ENCODE data around the gene CCDC57. TPM values are rescaled to one million over a fixed set of nuclear protein-coding genes. Genes with fewer than 3 reads are reported as not detected.

The CCDC57 gene
- total RNA-seq, 2 experiments from 2014 or later, result 70.2 to 73.9 TPM

- Mint-ChIP-seq H3K36me3 (peaks cover 40% of the 10 kb centered on the region), H3K9me3 (ENCODE audit: low read depth) (no peaks in the 10 kb centered on the region), H3K27ac (peak overlapping the region; percentile 66), H3K4me1 (peaks cover 36% of the 10 kb centered on the region), H3K27me3 (no peaks in the 10 kb centered on the region), H3K4me3 (no peak overlapping the region)
- DNase-seq, result no peak
- CTCF ChIA-PET, result interaction anchor here (1.0 to 1.3 kb wide), 5 partner anchors 18 to 77 kb away, joined by 3 to 5 read pairs (median 3); partner anchors contain the start of gene CD7
- ATAC-seq, result no peak
Measured at GRCh38 chr17:82243648-82244412, 31.2 kb upstream of the CCDC57 start.

DNA sequence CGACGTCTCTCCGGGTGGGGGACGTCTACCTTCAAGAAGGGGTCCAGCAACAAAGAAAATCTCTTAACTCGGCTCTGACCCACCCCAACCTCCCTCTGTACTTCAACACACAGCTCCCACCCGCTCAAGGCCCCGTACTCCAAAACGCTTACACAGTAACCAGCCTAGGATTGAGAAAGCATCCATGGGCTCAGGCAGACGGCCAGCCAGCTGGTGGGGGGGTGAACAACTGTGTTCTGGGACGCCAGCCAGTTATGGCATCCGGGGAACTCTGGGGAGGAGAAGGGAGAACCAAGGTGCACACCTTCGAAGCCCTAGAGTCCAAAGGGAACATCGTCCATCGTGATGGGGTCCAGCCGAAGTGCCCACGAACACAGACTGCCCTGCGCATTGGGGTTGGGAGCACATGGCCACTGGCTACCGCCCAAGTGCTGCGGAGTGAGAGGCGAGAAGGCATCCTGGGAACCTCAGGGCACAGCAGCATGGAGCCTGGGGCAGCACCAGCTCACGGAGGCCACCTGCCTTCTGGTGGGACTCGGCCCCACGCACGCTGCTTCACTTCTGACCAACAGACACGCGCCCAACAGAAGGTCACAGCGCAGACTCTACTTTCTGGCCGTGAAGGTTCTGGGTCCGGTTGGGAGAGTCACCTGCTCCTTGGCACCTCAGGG is 30.5 kb upstream of the CCDC57 start:
- Mint-ChIP-seq H3K4me3 (no peak overlapping the region), H3K9me3 (ENCODE audit: low read depth) (no peaks in the 10 kb centered on the region), H3K36me3 (peaks cover 36% of the 10 kb centered on the region), H3K27me3 (no peaks in the 10 kb centered on the region), H3K27ac (no peak overlapping the region), H3K4me1 (peaks cover 42% of the 10 kb centered on the region)
- CTCF ChIA-PET, result interaction anchor here (0.8 to 1.3 kb wide), 4 partner anchors 19 to 78 kb away, joined by 3 to 4 read pairs (median 3); no protein-coding TSS in a partner anchor
- no peak for DNase-seq
- ATAC-seq, result no peak

DNA sequence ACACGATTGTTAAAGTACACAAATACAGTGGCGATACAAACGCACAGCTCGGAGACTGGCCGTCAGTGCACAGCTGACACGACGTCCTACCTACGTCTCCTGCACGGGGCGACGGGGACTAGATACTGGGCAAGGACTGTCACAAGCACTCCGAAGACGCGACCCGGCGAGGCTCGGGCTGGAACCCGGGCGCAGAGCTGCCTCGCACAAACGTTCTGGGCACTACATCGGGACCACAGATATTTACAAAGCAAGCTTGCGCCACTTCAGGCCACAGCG is 30.0 kb upstream of the CCDC57 start:
- CTCF ChIA-PET, result interaction anchor here (0.8 to 1.3 kb wide), 3 partner anchors 37 to 78 kb away, joined by 3 to 4 read pairs (median 3); no protein-coding TSS in a partner anchor
- Mint-ChIP-seq H3K4me1 (peaks cover 40% of the 10 kb centered on the region), H3K36me3 (peaks cover 32% of the 10 kb centered on the region)

GRCh38 chr17:82241926-82242697 is 29.5 kb upstream of the CCDC57 start:
- Mint-ChIP-seq H3K4me3 (no peak overlapping the region), H3K27me3 (no peaks in the 10 kb centered on the region), H3K27ac (peak overlapping the region; percentile 63), H3K36me3 (peaks cover 32% of the 10 kb centered on the region), H3K4me1 (peaks cover 42% of the 10 kb centered on the region), H3K9me3 (ENCODE audit: low read depth) (no peaks in the 10 kb centered on the region)
- CTCF ChIA-PET, result interaction anchor here (0.5 to 1.2 kb wide), 4 partner anchors 36 to 108 kb away, joined by 3 to 4 read pairs (median 3); no protein-coding TSS in a partner anchor
- no peak for ATAC-seq
- no peak for DNase-seq

More for the DNA sequence above, 30.0 kb upstream of the CCDC57 start:
- no peak for ATAC-seq
- H3K9me3 Mint-ChIP-seq (ENCODE audit: low read depth), result no peaks in the 10 kb centered on the region
- no peaks in the 10 kb centered on the region for H3K27me3 Mint-ChIP-seq
- H3K4me3 Mint-ChIP-seq, result no peak overlapping the region
- DNase-seq, result no peak
- no peak overlapping the region for H3K27ac Mint-ChIP-seq

DNA sequence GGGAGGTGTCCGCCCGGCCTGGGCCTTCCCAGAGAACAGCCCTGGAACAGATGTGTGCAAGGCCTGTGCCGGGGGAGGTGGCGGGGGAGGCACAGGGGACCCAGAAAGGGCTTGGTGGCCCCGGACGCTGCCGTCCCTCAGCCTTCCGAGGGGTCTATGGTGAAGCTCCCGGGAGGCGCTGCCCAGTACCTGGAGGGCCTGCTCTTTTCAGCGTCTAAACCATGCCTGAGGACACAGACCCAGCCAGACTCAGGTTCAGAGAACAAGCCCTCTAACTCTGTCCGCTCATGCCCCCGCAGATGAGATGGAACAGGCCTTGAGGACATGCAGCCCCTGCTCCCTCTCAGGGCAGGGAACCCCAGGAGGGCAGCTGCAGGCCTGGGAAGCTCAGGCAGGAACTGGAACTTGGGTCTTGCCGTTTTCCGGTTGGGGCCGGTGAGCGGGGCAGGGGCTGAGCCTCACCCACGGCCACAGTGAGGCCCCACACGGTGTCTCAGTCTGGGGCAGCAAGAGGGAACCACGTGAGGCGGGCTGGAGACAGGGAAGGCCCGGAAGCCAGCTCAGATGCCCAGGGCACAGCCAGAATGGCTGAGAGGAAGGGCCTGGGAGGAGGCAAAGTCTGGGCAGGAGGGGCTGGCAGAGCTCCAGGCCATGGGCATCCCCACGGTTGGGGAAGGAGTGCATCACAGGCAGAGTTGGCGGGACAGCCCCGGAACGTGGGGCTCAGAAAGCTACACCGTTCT is 28.7 kb upstream of the CCDC57 start:
- no peak for DNase-seq
- Mint-ChIP-seq H3K4me1 (peaks cover 45% of the 10 kb centered on the region), H3K4me3 (no peak overlapping the region), H3K27ac (peak overlapping the region; percentile 73), H3K27me3 (no peaks in the 10 kb centered on the region), H3K9me3 (ENCODE audit: low read depth) (no peaks in the 10 kb centered on the region), H3K36me3 (peaks cover 33% of the 10 kb centered on the region)
- ATAC-seq, result no peak
- CTCF ChIA-PET, result interaction anchor here (0.8 to 1.7 kb wide), 3 partner anchors 92 to 211 kb away, joined by 3 to 4 read pairs (median 3); partner anchors contain the start of gene SECTM1

- no peak for ATAC-seq
- Mint-ChIP-seq H3K27ac (peak overlapping the region; percentile 73), H3K4me3 (no peak overlapping the region), H3K9me3 (ENCODE audit: low read depth) (no peaks in the 10 kb centered on the region), H3K27me3 (no peaks in the 10 kb centered on the region), H3K36me3 (peaks cover 33% of the 10 kb centered on the region), H3K4me1 (peaks cover 50% of the 10 kb centered on the region)
- CTCF ChIA-PET, result interaction anchor here (1.0 to 1.7 kb wide), 2 partner anchors 93 to 210 kb away, joined by 3 to 4 read pairs; partner anchors contain the start of gene SECTM1
- no peak for DNase-seq
Measured at GRCh38 chr17:82240506-82241182, 28.0 kb upstream of the CCDC57 start.

DNA sequence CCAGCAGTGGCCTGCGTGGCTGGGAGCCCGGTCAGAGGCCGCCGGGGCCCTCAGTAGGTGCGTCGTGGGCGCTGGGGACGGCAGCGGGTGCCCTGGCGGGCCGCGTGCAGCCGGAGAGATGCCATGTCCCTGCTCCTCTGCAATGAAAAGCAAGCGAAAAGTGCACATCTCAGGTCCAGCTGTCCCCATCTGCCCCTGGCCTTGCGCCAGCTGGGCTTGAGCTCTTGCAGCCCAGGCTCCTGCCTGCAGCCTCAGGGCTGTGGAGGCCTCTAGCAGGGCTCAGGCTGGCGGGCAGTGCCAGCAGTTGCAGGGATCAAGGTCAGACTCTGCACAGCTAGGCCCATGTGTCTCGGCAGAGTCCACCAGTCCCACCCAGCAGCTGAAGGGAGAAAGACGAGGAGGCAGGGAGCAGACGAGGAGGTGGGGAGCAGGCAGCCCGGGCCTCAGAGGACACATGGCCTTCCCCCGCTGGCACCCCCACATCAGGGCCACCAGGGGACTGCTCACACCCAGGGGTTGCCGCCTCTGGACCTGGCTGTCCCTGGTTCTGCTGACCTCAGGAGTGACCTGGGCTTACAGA is 27.4 kb upstream of the CCDC57 start:
- Mint-ChIP-seq H3K36me3 (peaks cover 29% of the 10 kb centered on the region), H3K27me3 (no peaks in the 10 kb centered on the region), H3K27ac (peak overlapping the region; percentile 73), H3K9me3 (ENCODE audit: low read depth) (no peaks in the 10 kb centered on the region), H3K4me3 (no peak overlapping the region), H3K4me1 (peaks cover 55% of the 10 kb centered on the region)
- ATAC-seq (no peak), DNase-seq (no peak)
- CTCF ChIA-PET, result interaction anchor here (1.0 to 1.7 kb wide), 2 partner anchors 93 to 210 kb away, joined by 3 to 4 read pairs; partner anchors contain the start of gene SECTM1

DNA sequence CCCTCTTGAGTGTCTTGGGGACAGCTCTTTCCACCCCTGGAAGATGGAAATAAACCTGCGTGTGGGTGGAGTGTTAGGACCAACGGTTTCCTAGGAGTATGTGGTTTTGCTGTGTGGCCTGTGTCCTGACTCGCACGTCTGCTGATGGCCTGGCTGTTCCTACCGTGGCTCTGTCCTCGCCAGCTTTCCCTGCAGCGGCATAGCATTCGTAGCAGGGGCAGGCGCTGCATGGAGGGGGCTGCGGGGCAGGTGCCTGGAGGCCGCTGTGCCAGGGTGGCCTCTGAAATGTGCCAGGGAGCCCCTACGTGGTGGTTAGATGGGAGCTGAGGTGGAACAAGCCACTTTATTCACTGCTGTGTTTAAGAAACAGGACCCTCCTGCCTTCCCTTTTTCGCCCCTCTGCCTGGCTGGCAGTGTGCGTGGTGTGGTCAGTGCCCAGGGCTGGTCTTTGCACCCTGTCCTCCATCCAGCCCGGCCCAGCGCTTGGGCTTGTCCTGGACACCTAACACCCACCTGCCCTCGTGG is 26.8 kb upstream of the CCDC57 start:
- ATAC-seq (no peak), DNase-seq (no peak)
- Mint-ChIP-seq H3K27me3 (no peaks in the 10 kb centered on the region), H3K4me1 (peaks cover 59% of the 10 kb centered on the region), H3K4me3 (no peak overlapping the region), H3K27ac (peak overlapping the region; percentile 24), H3K36me3 (peaks cover 25% of the 10 kb centered on the region), H3K9me3 (ENCODE audit: low read depth) (no peaks in the 10 kb centered on the region)
- CTCF ChIA-PET, result interaction anchor here (1.2 to 5.3 kb wide), 4 partner anchors 11 to 209 kb away, joined by 3 to 48 read pairs (median 6); partner anchors contain the start of gene CD7

DNA sequence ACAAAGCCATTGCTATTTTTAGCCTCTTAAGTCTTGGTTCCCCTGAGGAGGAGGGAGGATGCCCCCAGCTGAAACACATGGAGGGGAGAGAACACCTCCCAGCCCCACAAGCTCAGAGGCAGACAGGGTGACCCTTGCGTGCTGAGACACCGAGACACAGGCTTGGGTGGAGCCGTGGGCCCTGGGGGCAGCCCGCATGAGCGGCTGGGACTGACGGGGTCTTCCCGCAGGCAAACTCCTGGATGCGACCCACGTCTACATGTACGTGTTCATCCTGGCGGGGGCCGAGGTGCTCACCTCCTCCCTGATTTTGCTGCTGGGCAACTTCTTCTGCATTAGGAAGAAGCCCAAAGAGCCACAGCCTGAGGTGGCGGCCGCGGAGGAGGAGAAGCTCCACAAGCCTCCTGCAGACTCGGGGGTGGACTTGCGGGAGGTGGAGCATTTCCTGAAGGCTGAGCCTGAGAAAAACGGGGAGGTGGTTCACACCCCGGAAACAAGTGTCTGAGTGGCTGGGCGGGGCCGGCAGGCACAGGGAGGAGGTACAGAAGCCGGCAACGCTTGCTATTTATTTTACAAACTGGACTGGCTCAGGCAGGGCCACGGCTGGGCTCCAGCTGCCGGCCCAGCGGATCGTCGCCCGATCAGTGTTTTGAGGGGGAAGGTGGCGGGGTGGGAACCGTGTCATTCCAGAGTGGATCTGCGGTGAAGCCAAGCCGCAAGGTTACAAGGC is 26.0 kb upstream of the CCDC57 start:
- Mint-ChIP-seq H3K36me3 (peaks cover 17% of the 10 kb centered on the region), H3K4me3 (peak overlapping the region; percentile 41), H3K9me3 (ENCODE audit: low read depth) (no peaks in the 10 kb centered on the region), H3K4me1 (peaks cover 61% of the 10 kb centered on the region), H3K27me3 (no peaks in the 10 kb centered on the region), H3K27ac (peak overlapping the region; percentile 79)
- ATAC-seq (peak; percentile 73), DNase-seq (peak; percentile 88)
- CTCF ChIA-PET, result interaction anchor here (0.9 to 5.3 kb wide), 11 partner anchors 9 to 94 kb away, joined by 3 to 48 read pairs (median 4); partner anchors contain the start of genes CD7 and SLC16A3

DNA sequence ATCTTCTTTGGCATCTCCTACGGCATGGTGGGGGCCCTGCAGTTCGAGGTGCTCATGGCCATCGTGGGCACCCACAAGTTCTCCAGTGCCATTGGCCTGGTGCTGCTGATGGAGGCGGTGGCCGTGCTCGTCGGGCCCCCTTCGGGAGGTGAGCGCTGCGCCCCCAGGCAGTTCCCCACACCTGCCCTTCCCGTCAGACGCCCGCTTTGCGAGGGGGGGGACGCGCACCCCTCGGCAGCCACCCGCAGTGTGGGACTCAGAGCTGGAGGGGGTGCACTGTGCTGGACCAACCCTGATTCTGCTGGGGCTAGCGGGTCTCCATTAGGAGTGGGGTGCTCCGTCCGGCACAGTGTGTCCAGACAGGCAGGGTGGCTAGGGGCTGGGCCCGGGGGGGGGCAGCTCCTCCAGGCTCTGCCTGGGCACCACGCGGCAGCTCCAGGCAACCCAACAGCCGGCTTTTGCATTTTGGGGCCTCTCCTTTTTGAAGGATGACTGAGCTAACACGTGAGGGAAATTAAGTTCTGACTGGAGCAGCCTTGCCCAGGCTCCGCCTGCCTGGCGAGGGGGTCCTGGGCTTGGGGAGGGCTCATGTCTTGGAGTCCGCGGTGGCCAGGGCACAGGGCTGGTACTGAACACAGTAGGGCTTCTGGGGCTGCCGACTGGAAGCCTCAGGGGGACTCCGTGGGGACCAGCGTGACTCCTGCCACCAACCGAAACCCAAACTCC is 25.3 kb upstream of the CCDC57 start:
- Mint-ChIP-seq H3K9me3 (ENCODE audit: low read depth) (no peaks in the 10 kb centered on the region), H3K36me3 (peaks cover 15% of the 10 kb centered on the region), H3K27ac (peak overlapping the region; percentile 79), H3K4me3 (no peak overlapping the region), H3K4me1 (peaks cover 67% of the 10 kb centered on the region), H3K27me3 (no peaks in the 10 kb centered on the region)
- ATAC-seq (no peak), DNase-seq (no peak)
- CTCF ChIA-PET, result interaction anchor here (0.9 to 5.3 kb wide), 11 partner anchors 9 to 95 kb away, joined by 3 to 48 read pairs (median 4); partner anchors contain the start of genes CD7 and SLC16A3

All from activated CD8-positive, alpha-beta memory T cell treated with anti-CD3 and anti-CD28 coated beads, Interleukin-2, amount 10 ng/mL, durations not matched to agents 7 days and 5 days (primary cell).